H9 (cell line): ENCODE results near the gene ANTXR2. TPM values are rescaled to one million over a fixed set of nuclear protein-coding genes. Genes with fewer than 3 reads are reported as not detected.

Experiments
- DNase-seq: peaks from one replicate; pipeline ENCODE4 v3.0.0-alpha.2; 2017
- H2AFZ ChIP-seq: one replicate; pipeline ENCODE4 v1.6.1; 2013; ENCODE audit warnings: mild to moderate bottlenecking, low read length, control low read depth, moderate library complexity
- H2AK5ac ChIP-seq: 2 replicates; pipeline ENCODE4 v1.6.1; 2013; ENCODE audit warnings: low read length, control low read depth, mixed read lengths; ENCODE audit not compliant: insufficient read length
- H2BK120ac ChIP-seq: one replicate; pipeline ENCODE4 v1.6.1; 2013; ENCODE audit warnings: low read depth, mild to moderate bottlenecking, low read length, control low read depth, inconsistent platforms; ENCODE audit not compliant: poor library complexity, severe bottlenecking
- H2BK12ac ChIP-seq: 2 replicates; pipeline ENCODE4 v1.6.1; 2013; ENCODE audit warnings: low read length, control low read depth, mixed read lengths, low read depth; ENCODE audit not compliant: insufficient read length
- H2BK15ac ChIP-seq: 2 replicates; pipeline ENCODE4 v1.6.1; 2013; ENCODE audit warnings: low read depth, low read length, control low read depth
- H2BK20ac ChIP-seq: one replicate; pipeline ENCODE4 v1.6.1; 2013; ENCODE audit warnings: low read depth, mild to moderate bottlenecking, low read length, control low read depth, inconsistent platforms; ENCODE audit not compliant: poor library complexity, severe bottlenecking
- H2BK5ac ChIP-seq: 2 replicates; pipeline ENCODE4 v1.6.1; 2013; ENCODE audit warnings: low read length, control low read depth, mixed read lengths; ENCODE audit not compliant: insufficient read length
- H3K14ac ChIP-seq: 2 replicates; pipeline ENCODE4 v1.6.1; 2013; ENCODE audit warnings: low read length, control low read depth; ENCODE audit not compliant: insufficient read depth
- H3K18ac ChIP-seq: 2 replicates; pipeline ENCODE4 v1.6.1; 2013; ENCODE audit warnings: low read depth, mild to moderate bottlenecking, mixed read lengths, low read length, control low read depth; ENCODE audit not compliant: insufficient read length
- H3K23ac ChIP-seq: 2 replicates; pipeline ENCODE4 v1.6.1; 2013; ENCODE audit warnings: low read length, control low read depth, mixed read lengths, low read depth; ENCODE audit not compliant: insufficient read length
- H3K23me2 ChIP-seq: 2 replicates; pipeline ENCODE4 v1.6.1; 2013; ENCODE audit warnings: low read depth, mild to moderate bottlenecking, mixed read lengths, low read length, control low read depth; ENCODE audit not compliant: insufficient read length, poor library complexity, severe bottlenecking
- H3K27ac ChIP-seq: 2 replicates; pipeline ENCODE4 v1.5.1; 2013; ENCODE audit warnings: low read length, control low read depth, mixed read lengths, low read depth; ENCODE audit not compliant: insufficient read length
- H3K27me3 ChIP-seq: 2 replicates; pipeline ENCODE4 v1.6.1; 2013; ENCODE audit warnings: low read length, control low read depth, inconsistent platforms; ENCODE audit not compliant: insufficient read depth
- H3K4ac ChIP-seq: 2 replicates; pipeline ENCODE4 v1.6.1; 2013; ENCODE audit warnings: low read depth, mild to moderate bottlenecking, control low read depth, inconsistent platforms, low read length, moderate library complexity
- H3K4me1 ChIP-seq: 2 replicates; pipeline ENCODE4 v1.6.1; 2013; ENCODE audit warnings: low read length, control low read depth, inconsistent platforms; ENCODE audit not compliant: insufficient read depth
- H3K4me2 ChIP-seq: 2 replicates; pipeline ENCODE4 v1.6.1; 2013; ENCODE audit warnings: low read length, control low read depth, mixed read lengths; ENCODE audit not compliant: insufficient read length, insufficient read depth
- H3K56ac ChIP-seq: 2 replicates; pipeline ENCODE4 v1.6.1; 2013; ENCODE audit warnings: low read depth, mild to moderate bottlenecking, mixed read lengths, low read length, control low read depth; ENCODE audit not compliant: insufficient read length
- H3K79me1 ChIP-seq: 2 replicates; pipeline ENCODE4 v1.6.1; 2013; ENCODE audit warnings: low read depth, mild to moderate bottlenecking, moderate library complexity, low read length, control low read depth, inconsistent platforms; ENCODE audit not compliant: insufficient read depth, poor library complexity, severe bottlenecking
- H3K79me2 ChIP-seq: 2 replicates; pipeline ENCODE4 v1.6.1; 2013; ENCODE audit warnings: low read length, control low read depth, inconsistent platforms; ENCODE audit not compliant: insufficient read depth
- H3K9ac ChIP-seq: 2 replicates; pipeline ENCODE4 v1.6.1; 2013; ENCODE audit warnings: low read length, control low read depth, mixed read lengths; ENCODE audit not compliant: insufficient read length; ENCODE audit errors: extremely low read depth
- H3K9me3 ChIP-seq: one replicate; pipeline ENCODE4 v1.6.1; 2013; ENCODE audit warnings: low read depth, low read length, inconsistent platforms; ENCODE audit not compliant: control insufficient read depth
- H3T11ph ChIP-seq: one replicate; pipeline ENCODE4 v1.6.1; 2013; ENCODE audit warnings: mild to moderate bottlenecking, low read length, control low read depth, inconsistent platforms
- H4K20me1 ChIP-seq: one replicate; pipeline ENCODE4 v1.6.1; 2013; ENCODE audit not compliant: control insufficient read depth, insufficient read length, insufficient read depth
- H4K5ac ChIP-seq: 2 replicates; pipeline ENCODE4 v1.6.1; 2013; ENCODE audit warnings: low read depth, mild to moderate bottlenecking, mixed read lengths, low read length, control low read depth; ENCODE audit not compliant: insufficient read length
- H4K8ac ChIP-seq: replicated peaks from 2 replicates; pipeline ENCODE4 v1.6.1; 2013; ENCODE audit warnings: low read length, control low read depth, mixed read lengths, low read depth; ENCODE audit not compliant: insufficient read length
- H4K91ac ChIP-seq: 2 replicates; pipeline ENCODE4 v1.6.1; 2013; ENCODE audit warnings: low read depth, mild to moderate bottlenecking, moderate library complexity, mixed read lengths, low read length, control low read depth; ENCODE audit not compliant: insufficient read length
- H3K27ac Mint-ChIP-seq, 3 experiments: 2 replicates in 2 of 3; 3 replicates in 1 of 3; pipeline ENCODE4 v1.8.0; 2020 to 2021; ENCODE audit warnings: mixed read lengths in 3 of 3, mild to moderate bottlenecking in 1 of 3, moderate library complexity in 1 of 3
- H3K27me3 Mint-ChIP-seq: 2 replicates; pipeline ENCODE4 v1.8.0; 2021; ENCODE audit warnings: low read depth, mild to moderate bottlenecking, moderate library complexity, mixed read lengths
- H3K36me3 Mint-ChIP-seq, 3 experiments: 2 replicates in 2 of 3; 3 replicates in 1 of 3; pipeline ENCODE4 v1.8.0; 2020 to 2021; ENCODE audit warnings: low read depth in 3 of 3, mixed read lengths in 3 of 3; ENCODE audit not compliant: insufficient read depth in 1 of 3
- H3K4me1 Mint-ChIP-seq, 2 experiments: 2 replicates each; pipeline ENCODE4 v1.8.0; 2020; ENCODE audit warnings: mixed read lengths in 2 of 2
- H3K4me3 Mint-ChIP-seq, 2 experiments: 2 replicates in 1 of 2; 3 replicates in 1 of 2; pipeline ENCODE4 v1.8.0; 2020 to 2021; ENCODE audit warnings: mild to moderate bottlenecking in 2 of 2, mixed read lengths in 2 of 2, moderate library complexity in 1 of 2
- H3K9me3 Mint-ChIP-seq, 2 experiments: 2 replicates in 1 of 2; 3 replicates in 1 of 2; pipeline ENCODE4 v1.8.0; 2020; ENCODE audit warnings: mild to moderate bottlenecking in 2 of 2, mixed read lengths in 2 of 2, moderate library complexity in 1 of 2
- CTCF ChIP-seq: fragments of 200-600 bp; sonication (generic); conservative IDR thresholded peaks from 3 replicates; pipeline ENCODE4 v1.8.0; 2021; ENCODE audit warnings: antibody characterized with exemption, mild to moderate bottlenecking
- WGBS: extraction: QIAGEN DNeasy Blood & Tissue Kit; methylation state at CpG from one replicate; pipeline ENCODE4 v1.1.7; 2013; ENCODE audit warnings: missing lambda C conversion rate, low lambda C conversion rate, mixed read lengths; ENCODE audit not compliant: insufficient read length; ENCODE audit errors: extremely low coverage; 5-methylcytosine and 5-hydroxymethylcytosine counted together
- total RNA-seq: library from RNA; stranded (reverse); gene quantifications from 2 replicates; pipeline ENCODE4 v1.2.1, GENCODE V29; 2021

ANTXR2 gene
- total RNA-seq, 1 experiment from 2014 or later = 4.7 TPM

GRCh38 chr4:79918292-79918691, 154.7 kb downstream of the ANTXR2 start:
- no peak overlapping the region for H3K4me3 Mint-ChIP-seq
- H3K9me3 ChIP-seq = no peaks in the 10 kb centered on the region
- H3K27ac ChIP-seq = no peak overlapping the region
- H2BK20ac ChIP-seq = no peak overlapping the region
- no peak overlapping the region for H2AK5ac ChIP-seq
- no peak overlapping the region for H2AFZ ChIP-seq
- no peak overlapping the region for H3K18ac ChIP-seq
- no peaks in the 10 kb centered on the region for H3K36me3 Mint-ChIP-seq
- H2BK120ac ChIP-seq = no peak overlapping the region
- no peak for DNase-seq
- no peak overlapping the region for H2BK12ac ChIP-seq
- no peaks in the 10 kb centered on the region for H3K27me3 ChIP-seq
- no peak overlapping the region for H4K5ac ChIP-seq
- no peaks in the 10 kb centered on the region for H3K27me3 Mint-ChIP-seq
- H2BK15ac ChIP-seq = no peak overlapping the region
- H3K23me2 ChIP-seq = no peaks in the 10 kb centered on the region
- no peak overlapping the region for H4K91ac ChIP-seq
- no peak overlapping the region for H3K56ac ChIP-seq
- peaks cover 0 to 4% of the 10 kb centered on the region in 2 experiments; a peak in 1 of 5 replicates for H3K9me3 Mint-ChIP-seq
- H3K4me2 ChIP-seq = no peak overlapping the region
- no peak overlapping the region for H3T11ph ChIP-seq
- H4K20me1 ChIP-seq = no peaks in the 10 kb centered on the region
- 0 out of 2 replicates have a peak, but pooled peaks cover 1% of the 10 kb centered on the region for H3K4me1 ChIP-seq
- no peak overlapping the region for H3K27ac Mint-ChIP-seq
- H3K14ac ChIP-seq = no peak overlapping the region
- H3K9ac ChIP-seq = no peak overlapping the region
- no peak overlapping the region for H2BK5ac ChIP-seq
- no peaks in the 10 kb centered on the region for H3K79me1 ChIP-seq
- no peak overlapping the region for H3K23ac ChIP-seq
- no peak overlapping the region for H3K4ac ChIP-seq
- TF ChIP-seq CTCF = no peak
- no CpG with 5 or more reads among the region's 3 CpGs for WGBS
- no peaks in the 10 kb centered on the region for H3K79me2 ChIP-seq
- no peak overlapping the region for H4K8ac ChIP-seq
- H3K4me1 Mint-ChIP-seq = peaks cover 2 to 3% of the 10 kb centered on the region in 2 experiments; a peak in 3 of 4 replicates
